Body of pancreas (tissue), 4 donors: Measurements from ENCODE around the gene PANX1. TPM values are rescaled to one million over a fixed set of nuclear protein-coding genes. Genes with fewer than 3 reads are reported as not detected.

Experiments used
- ATAC-seq: fragments of 150-250 bp; one replicate; pipeline ENCODE4 v1.9.1; 2016
- DNase-seq, 4 donors: peaks; one replicate each; pipeline ENCODE4 v3.0.0-alpha.2; 2019
- H3K27ac ChIP-seq, 4 donors: fragments of 200-600 bp; sonication (generic); 1 replicate in 3 of 4; 2 replicates in 1 of 4; pipeline versions ENCODE4 v1.5.1 to v1.6.1; 2016 to 2019; ENCODE audit warnings: mild to moderate bottlenecking in 1 of 4, mixed read lengths in 1 of 4, moderate library complexity in 1 of 4
- H3K27me3 ChIP-seq, 2 donors: fragments of 200-600 bp; sonication (generic); one replicate each; pipeline ENCODE4 v1.6.0; 2016; ENCODE audit warnings: mild to moderate bottlenecking in 1 of 2
- H3K36me3 ChIP-seq, 2 donors: fragments of 200-600 bp; sonication (generic); replicated peaks in 1 of 2; 2 replicates each; pipeline ENCODE4 v1.5.1; 2016; ENCODE audit warnings: low read depth in 2 of 2; ENCODE audit not compliant: insufficient read depth in 1 of 2
- H3K4me1 ChIP-seq: fragments of 200-600 bp; sonication (generic); one replicate; pipeline ENCODE4 v1.6.0; 2016
- H3K4me3 ChIP-seq, 2 donors: fragments of 200-600 bp; sonication (generic); 1 replicate in 1 of 2; 2 replicates in 1 of 2; pipeline ENCODE4 v1.5.1; 2016 to 2019
- H3K9me3 ChIP-seq, 3 donors: fragments of 200-600 bp; sonication (generic); 1 replicate in 2 of 3; 2 replicates in 1 of 3; pipeline ENCODE4 v1.5.1; 2016
- CTCF ChIP-seq, 7 experiments: fragments of 450-650 bp in 4 of 7; fragments of 200-600 bp in 3 of 7; sonication (generic) in 3 of 7; IDR thresholded peaks; one replicate each; pipeline ENCODE4 v1.5.1; 2016 to 2019; ENCODE audit warnings: antibody characterized with exemption in 7 of 7
- POLR2A ChIP-seq, 3 donors: fragments of 450-650 bp; IDR thresholded peaks; one replicate each; pipeline ENCODE4 v1.6.1; 2016; ENCODE audit warnings: antibody characterized with exemption in 3 of 3, mild to moderate bottlenecking in 2 of 3
- WGBS, 2 donors: methylation state at CpG; one replicate each; pipeline ENCODE4 v1.1.5; 2017; 5-methylcytosine and 5-hydroxymethylcytosine counted together
- intact Hi-C: fragments of 100-400 bp; cut with DNase I; formaldehyde crosslinking; loops from one replicate; pipeline ENCODE4 v1.15.1; 2023
- total RNA-seq, 2 donors: library from RNA; depleted of rRNA; stranded (reverse); fragments of >200 nt; gene quantifications; one replicate each; pipeline ENCODE4 v1.1.0, GENCODE V29; 2016

PANX1 gene
- total RNA-seq, 2 donors from 2014 or later = 8.6 to 14.2 TPM

- Histone ChIP-seq H3K36me3 (no peaks in the 10 kb centered on the region), H3K4me3 (no peak overlapping the region), H3K27me3 (no peaks in the 10 kb centered on the region), H3K9me3 (no peaks in the 10 kb centered on the region), H3K27ac (no peak overlapping the region), H3K4me1 (peaks cover 4% of the 10 kb centered on the region)
- intact Hi-C loops = no loop called here
- DNase-seq = no peak
- WGBS, 2 donors = 69 to 75% methylated on average over 5 of the region's 5 CpGs
- no peak for ATAC-seq
- TF ChIP-seq CTCF (IDR thresholded peaks at IDR 0.05) (no peak), POLR2A (IDR thresholded peaks at IDR 0.05) (no peak)
These were observed 70.8 kb downstream of the PANX1 start for GRCh38 chr11:94199136-94200130.

GRCh38 chr11:94201004-94201465, 72.4 kb downstream of the PANX1 start:
- H3K9me3 ChIP-seq = no peaks in the 10 kb centered on the region
- H3K27me3 ChIP-seq = no peaks in the 10 kb centered on the region
- TF ChIP-seq POLR2A (IDR thresholded peaks at IDR 0.05) (no peak), CTCF (IDR thresholded peaks at IDR 0.05) (no peak)
- no peaks in the 10 kb centered on the region for H3K36me3 ChIP-seq
- intact Hi-C loops = no loop called here
- 35 to 38% methylated on average over 3 of the region's 3 CpGs for WGBS, 2 donors
- H3K4me1 ChIP-seq = peaks cover 4% of the 10 kb centered on the region
- no peak overlapping the region for H3K4me3 ChIP-seq
- ATAC-seq = no peak
- H3K27ac ChIP-seq = no peak overlapping the region
- DNase-seq = no peak

DNA sequence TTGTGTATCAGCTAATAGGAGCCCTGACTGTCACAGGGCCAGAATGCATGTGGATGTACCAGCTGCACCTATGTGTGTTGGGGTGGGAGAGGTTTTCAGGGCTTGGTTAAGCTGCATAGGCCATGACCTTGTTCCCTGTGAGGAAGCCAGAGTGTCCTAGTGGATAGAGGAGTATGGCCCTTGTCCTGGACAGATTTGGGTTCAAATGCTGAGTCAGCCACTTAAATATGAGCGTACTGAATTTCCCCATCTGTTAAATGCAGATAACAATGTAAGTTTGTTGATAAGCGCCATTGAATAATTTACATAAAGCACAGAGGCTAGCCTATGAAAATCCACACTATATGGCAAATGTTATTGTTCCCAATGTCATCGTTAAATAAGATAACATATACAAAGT, 74.4 kb downstream of the PANX1 start:
- no peak for ATAC-seq
- Histone ChIP-seq H3K4me1 (no peaks in the 10 kb centered on the region), H3K27ac (no peak overlapping the region), H3K36me3 (no peaks in the 10 kb centered on the region), H3K27me3 (no peaks in the 10 kb centered on the region), H3K4me3 (no peak overlapping the region), H3K9me3 (no peaks in the 10 kb centered on the region)
- no peak for DNase-seq
- intact Hi-C loops = no loop called here
- no peak for TF ChIP-seq CTCF (IDR thresholded peaks at IDR 0.05)
- no peak for TF ChIP-seq POLR2A (IDR thresholded peaks at IDR 0.05)
- 64 to 78% methylated on average over 3 of the region's 3 CpGs for WGBS, 2 donors

- WGBS, 2 donors = 72 to 80% methylated on average over 2 of the region's 2 CpGs
- H3K9me3 ChIP-seq = no peaks in the 10 kb centered on the region
- H3K4me1 ChIP-seq = no peaks in the 10 kb centered on the region
- no peaks in the 10 kb centered on the region for H3K27me3 ChIP-seq
- TF ChIP-seq CTCF (IDR thresholded peaks at IDR 0.05) (no peak), POLR2A (IDR thresholded peaks at IDR 0.05) (no peak)
- no peak overlapping the region for H3K27ac ChIP-seq
- no peak overlapping the region for H3K4me3 ChIP-seq
- ATAC-seq (no peak), DNase-seq (no peak)
- intact Hi-C loops = no loop called here
- H3K36me3 ChIP-seq = no peaks in the 10 kb centered on the region
These were observed 82.7 kb downstream of the PANX1 start for GRCh38 chr11:94211261-94211830.
